HG03521 (cell line): ENCODE data around the gene DND1.
"Not testable (repeated sequence)": the region's sequence is repeated elsewhere in the genome, so short reads cannot be mapped to it uniquely, and the experiment has no call there.

Experiments used
- ATAC-seq: cut with Tn5 transposase; IDR thresholded peaks from one replicate; pipeline ENCODE4 v1.9.1; 2021; ENCODE audit warnings: mild to moderate bottlenecking, moderate library complexity; ENCODE audit not compliant: unreplicated experiment

The DND1 gene

GRCh38 chr5:140673187-140673976, at the start of gene DND1:
TSS of gene DND1 (minus strand) at chr5:140673576. CDS start at chr5:140673542, 34 bp downstream.
- ATAC-seq, result no peak

DNA sequence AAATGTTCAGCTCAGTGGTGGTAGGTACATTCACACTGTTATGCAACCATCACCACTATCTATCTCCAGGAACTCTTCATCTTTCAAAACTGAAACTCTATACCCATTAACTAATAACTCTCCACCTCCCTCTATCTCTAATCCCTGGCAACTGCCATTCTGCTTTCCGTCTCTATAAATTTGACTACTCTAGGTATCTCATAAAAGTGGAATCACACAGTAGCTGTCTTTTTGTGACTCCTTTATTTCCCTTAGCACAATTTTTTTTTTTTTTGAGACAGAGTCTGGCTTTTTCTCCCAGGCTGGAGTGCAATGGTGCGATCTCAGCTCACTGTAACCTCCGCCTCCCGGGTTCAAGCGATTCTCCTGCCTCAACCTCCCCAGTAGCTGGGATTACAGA, 48.0 kb upstream of the DND1 start:
- not testable (repeated sequence) for ATAC-seq

- ATAC-seq, result not testable (repeated sequence)
These were observed 47.4 kb upstream of the DND1 start for GRCh38 chr5:140720738-140721137.

- no peak for ATAC-seq
These were observed 44.9 kb upstream of the DND1 start for GRCh38 chr5:140718266-140718592.

- ATAC-seq, result not testable (repeated sequence)
These were observed 42.9 kb upstream of the DND1 start for GRCh38 chr5:140716238-140716637.

DNA sequence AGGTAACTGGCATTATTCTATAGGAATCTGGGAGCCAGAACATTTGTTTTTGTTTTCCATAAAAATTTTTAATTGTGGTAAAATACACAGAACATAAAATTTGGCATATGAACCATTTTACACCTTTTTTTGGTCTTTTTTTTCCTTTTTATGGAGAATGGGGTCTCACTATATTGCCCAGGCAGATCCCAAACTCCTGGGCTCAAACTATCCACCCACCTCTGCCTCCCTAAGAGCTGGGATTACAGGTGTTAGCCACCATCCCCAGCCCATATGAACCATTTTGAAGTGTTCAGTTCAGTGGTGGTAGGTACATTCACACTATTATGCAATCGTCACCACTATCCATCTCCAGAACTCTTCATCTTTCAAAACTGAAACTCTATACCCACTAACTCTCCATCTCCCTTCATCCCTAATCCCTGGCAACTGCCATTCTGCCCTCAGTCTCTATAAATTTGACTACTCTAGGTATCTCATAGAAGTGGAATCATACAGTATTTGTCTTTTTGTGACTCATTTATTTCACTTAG, 40.3 kb upstream of the DND1 start:
- ATAC-seq, result no peak

DNA sequence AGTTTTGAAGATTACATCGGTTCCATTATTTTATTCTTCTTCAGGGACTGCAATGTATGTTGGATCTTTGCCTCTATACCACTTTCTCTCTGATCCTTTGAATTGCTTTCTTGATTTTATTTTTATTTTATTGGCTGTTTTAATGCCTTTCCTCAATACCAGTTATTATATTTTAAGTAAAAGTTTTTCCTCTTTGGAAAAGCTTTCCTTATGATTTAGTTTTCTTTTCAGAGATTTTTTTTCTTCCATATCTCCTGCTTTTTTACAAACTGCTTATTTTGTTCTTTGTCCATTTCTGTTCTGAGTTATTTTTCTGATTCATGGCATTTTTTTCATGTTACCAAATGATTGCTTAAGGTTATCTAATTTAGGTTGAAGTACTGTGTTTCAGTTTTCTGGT, 38.4 kb upstream of the DND1 start:
- ATAC-seq, result no peak

- ATAC-seq, result peak; percentile 88
These were observed 37.6 kb upstream of the DND1 start for GRCh38 chr5:140710899-140711552.

GRCh38 chr5:140708787-140709186, 35.4 kb upstream of the DND1 start:
- ATAC-seq, result not testable (repeated sequence)

GRCh38 chr5:140707812-140708211, 34.4 kb upstream of the DND1 start:
- ATAC-seq, result no peak

DNA sequence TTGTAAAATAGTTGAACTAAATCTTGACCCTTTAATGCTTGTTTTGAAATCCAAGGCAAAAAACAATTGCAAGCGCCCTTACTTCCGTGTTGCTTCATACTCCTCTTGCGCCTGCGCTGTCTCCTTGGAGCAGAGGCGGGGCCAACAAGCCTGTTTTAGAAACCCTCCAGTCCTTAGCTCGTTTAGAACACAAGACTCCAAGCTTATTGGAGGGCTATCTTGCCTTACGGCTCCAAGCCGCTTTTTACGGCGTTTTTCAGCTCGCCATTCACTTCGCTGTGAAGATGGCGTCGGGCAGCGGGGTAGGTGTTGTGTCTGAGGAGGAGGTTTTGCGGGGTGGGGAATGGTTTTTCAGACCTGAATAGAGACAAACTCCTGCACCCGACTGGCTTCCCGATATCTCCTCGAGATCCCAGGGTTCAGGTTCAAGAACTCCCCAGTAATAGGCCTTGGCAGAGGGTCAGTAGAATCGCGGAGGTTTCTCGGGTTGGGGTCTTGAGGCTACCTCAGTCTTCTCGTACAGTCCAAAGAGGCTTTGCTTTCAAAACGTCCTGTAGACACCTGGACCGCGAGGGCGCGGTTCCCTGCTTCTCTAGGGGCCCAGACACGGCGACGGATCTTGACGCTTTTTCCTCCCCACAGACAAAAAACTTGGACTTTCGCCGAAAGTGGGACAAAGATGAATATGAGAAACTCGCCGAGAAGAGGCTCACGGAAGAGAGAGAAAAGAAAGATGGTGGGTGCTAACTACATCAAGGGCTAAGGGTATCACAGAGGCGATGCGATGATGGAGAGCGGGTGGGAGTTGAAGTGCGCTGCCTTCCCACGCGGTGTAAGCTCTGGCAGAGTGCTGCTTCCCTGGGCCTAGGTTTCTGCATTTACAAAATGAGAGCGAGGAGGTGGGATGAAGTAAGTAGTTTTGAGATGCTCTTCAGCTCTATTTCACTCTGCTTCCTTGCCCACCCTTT, 27.1 kb upstream of the DND1 start, which contains the start of gene ZMAT2:
ZMAT2 (plus strand) TSS at position 271 of the 968 bp plus-strand sequence; CDS start at position 285, 14 bp downstream.
- peak; percentile 96 for ATAC-seq

DNA sequence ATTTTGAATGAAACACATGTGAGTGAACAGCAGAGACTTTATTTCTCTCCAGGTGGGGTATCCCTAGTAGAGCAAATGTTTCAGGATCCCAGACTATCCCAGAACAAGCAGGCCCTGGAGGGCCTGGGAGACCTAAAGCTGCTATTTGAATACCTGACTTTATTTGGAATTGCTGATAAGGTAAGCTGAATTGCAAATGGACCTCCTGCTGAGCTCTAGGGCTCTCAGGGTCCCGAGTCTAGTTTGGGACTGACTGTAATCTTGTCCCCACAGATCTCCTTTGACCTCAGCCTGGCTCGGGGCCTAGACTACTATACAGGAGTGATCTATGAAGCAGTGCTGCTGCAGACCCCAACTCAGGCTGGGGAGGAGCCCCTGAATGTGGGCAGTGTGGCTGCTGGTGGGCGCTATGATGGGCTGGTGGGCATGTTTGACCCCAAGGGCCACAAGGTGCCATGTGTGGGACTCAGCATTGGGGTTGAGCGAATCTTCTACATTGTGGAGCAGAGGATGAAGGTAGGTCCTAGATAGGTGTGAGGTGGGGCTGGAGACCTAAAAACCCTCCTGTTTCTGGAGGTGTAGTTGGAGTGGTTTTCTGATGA, 23.6 kb upstream of the DND1 start:
- no peak for ATAC-seq

GRCh38 chr5:140694276-140694675, 20.9 kb upstream of the DND1 start:
- ATAC-seq, result no peak

DNA sequence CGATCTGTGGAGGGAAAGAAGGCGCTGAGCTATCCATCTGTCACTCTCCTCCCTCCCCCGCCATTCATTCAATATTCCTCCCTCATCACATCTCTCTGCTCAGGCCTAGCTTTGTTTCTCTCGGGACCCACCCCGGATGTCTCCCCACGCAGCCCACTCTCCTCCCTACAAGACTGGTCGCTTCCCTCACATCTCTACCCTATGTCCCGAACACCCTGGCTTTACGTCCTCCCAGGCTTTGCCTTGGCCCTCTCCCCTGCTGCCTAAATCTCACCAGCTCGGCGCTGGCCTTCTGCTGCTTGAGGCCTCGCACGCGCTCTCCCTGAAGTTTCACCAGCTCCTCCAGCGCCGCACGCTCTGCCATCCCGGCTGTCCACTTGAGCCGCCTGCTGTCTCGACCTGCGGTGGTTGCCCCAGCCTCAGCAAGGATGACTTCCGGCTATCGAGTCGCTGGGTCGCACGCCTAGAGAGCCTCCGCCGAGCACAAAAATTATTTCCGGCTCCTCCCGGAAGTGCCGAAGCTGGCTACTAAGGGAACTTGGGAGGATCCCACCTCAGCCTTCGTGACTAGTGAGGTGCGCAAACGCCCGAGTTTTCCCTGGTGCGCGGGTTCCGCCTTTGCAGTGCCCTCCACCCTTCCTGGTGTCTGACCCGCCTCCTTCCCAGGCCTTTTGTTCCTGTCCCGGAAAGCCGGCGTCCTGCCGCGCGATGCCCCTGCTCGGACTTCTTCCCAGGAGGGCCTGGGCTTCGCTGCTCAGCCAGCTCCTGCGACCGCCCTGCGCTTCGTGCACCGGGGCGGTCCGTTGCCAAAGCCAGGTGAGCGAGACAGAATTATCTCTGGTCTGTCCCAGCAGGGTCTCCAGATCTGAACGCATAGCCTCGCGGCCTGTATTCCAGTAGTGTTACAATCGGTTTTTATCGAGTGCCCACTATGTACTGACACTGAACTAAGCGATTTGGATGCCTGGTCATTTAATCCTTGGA, 17.9 kb upstream of the DND1 start, which contains the start of the genes HARS1 and HARS2:
HARS1 (minus strand) TSS at position 430 of the 984 bp plus-strand sequence; CDS start at position 364, 66 bp downstream.
HARS2 (plus strand) TSS at position 515 of the 984 bp plus-strand sequence; CDS start at position 709, 194 bp downstream.
- peak; percentile 98 for ATAC-seq

GRCh38 chr5:140690376-140690932, 17.1 kb upstream of the DND1 start:
- no peak for ATAC-seq

GRCh38 chr5:140678993-140679392, 5.6 kb upstream of the DND1 start:
- ATAC-seq, result no peak

- ATAC-seq, result peak; percentile 47
These were observed 4.6 kb upstream of the DND1 start for GRCh38 chr5:140677947-140678346.

- ATAC-seq, result no peak
These were observed 1.3 kb upstream of the DND1 start for GRCh38 chr5:140674629-140675028.

GRCh38 chr5:140674211-140674610, 835 bp upstream of the DND1 start:
- ATAC-seq, result no peak
